ENCODE measurements around the gene EFR3B.
"Not testable (repeated sequence)": the region's sequence is repeated elsewhere in the genome, so short reads cannot be mapped to it uniquely, and the experiment has no call there.

The EFR3B gene

GRCh38 chr2:25041928-25042320, at the start of gene EFR3B:
TSS of gene EFR3B (plus strand) at chr2:25042076. CDS start at chr2:25042313, 237 bp downstream.
- peak; percentile 92 for DNase-seq

GRCh38 chr2:24993406-24994145, 48.3 kb upstream of the EFR3B start:
- no peak for DNase-seq

GRCh38 chr2:24994146-24994724, 47.6 kb upstream of the EFR3B start:
- no peak for DNase-seq

GRCh38 chr2:24999097-24999496, 42.8 kb upstream of the EFR3B start:
- DNase-seq, result not testable (repeated sequence)

- DNase-seq, result no peak
Measured at GRCh38 chr2:25000036-25000435, 41.8 kb upstream of the EFR3B start.

GRCh38 chr2:25000503-25001324, 41.2 kb upstream of the EFR3B start:
- DNase-seq, result no peak

GRCh38 chr2:25001325-25001637, 40.6 kb upstream of the EFR3B start:
- DNase-seq, result no peak

- no peak for DNase-seq
Measured at GRCh38 chr2:25002066-25002465, 39.8 kb upstream of the EFR3B start.

- DNase-seq, result no peak
Measured at GRCh38 chr2:25009954-25010353, 31.9 kb upstream of the EFR3B start.

- not testable (repeated sequence) for DNase-seq
Measured at GRCh38 chr2:25011342-25011741, 30.5 kb upstream of the EFR3B start.

GRCh38 chr2:25014631-25015030, 27.2 kb upstream of the EFR3B start:
- DNase-seq, result no peak

- no peak for DNase-seq
Measured at GRCh38 chr2:25018681-25019080, 23.2 kb upstream of the EFR3B start.

- no peak for DNase-seq
Measured at GRCh38 chr2:25021791-25022362, 20.0 kb upstream of the EFR3B start.

GRCh38 chr2:25023333-25023732, 18.5 kb upstream of the EFR3B start:
- DNase-seq, result no peak

GRCh38 chr2:25025229-25026007, 16.5 kb upstream of the EFR3B start:
- no peak for DNase-seq

- DNase-seq, result no peak
Measured at GRCh38 chr2:25026008-25026530, 15.8 kb upstream of the EFR3B start.

GRCh38 chr2:25029183-25029554, 12.7 kb upstream of the EFR3B start:
- no peak for DNase-seq

GRCh38 chr2:25030702-25031101, 11.2 kb upstream of the EFR3B start:
- no peak for DNase-seq

GRCh38 chr2:25032094-25032493, 9.8 kb upstream of the EFR3B start:
- DNase-seq, result no peak

GRCh38 chr2:25032901-25033300, 9.0 kb upstream of the EFR3B start:
- no peak for DNase-seq

- DNase-seq, result no peak
Measured at GRCh38 chr2:25034081-25034480, 7.8 kb upstream of the EFR3B start.

- DNase-seq, result no peak
Measured at GRCh38 chr2:25035537-25036220, 6.2 kb upstream of the EFR3B start.
